ENCODE results near the gene SNAPC5. TPM values are rescaled to one million over a fixed set of nuclear protein-coding genes. Genes with fewer than 3 reads are reported as not detected.

SNAPC5 gene
- total RNA-seq, 1 donor from 2014 or later: 29.2 TPM

DNA sequence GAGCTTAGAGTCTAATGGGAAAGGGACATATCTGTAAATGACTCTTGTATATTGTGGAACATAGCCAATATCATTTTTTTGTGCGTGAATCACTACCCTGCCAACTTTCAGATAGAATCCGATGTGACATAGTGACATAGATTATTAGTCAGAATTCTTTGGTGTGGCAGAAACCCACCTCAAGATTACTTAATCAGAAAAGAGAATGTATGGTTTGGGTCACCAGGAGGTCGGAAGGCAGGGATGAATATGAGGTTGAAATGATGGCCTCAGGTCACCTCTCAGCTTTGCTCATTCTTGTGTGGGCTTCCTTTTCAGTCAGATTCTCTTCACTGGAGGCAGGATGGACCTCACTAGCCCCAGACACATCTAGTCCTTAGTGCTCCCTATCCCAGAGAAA is 41.4 kb downstream of the SNAPC5 start:
- DNase-seq (ENCODE audit: low spot score): no peak

- no peak for DNase-seq (ENCODE audit: low spot score)
Observed at GRCh38 chr15:66454143-66454542, 43.4 kb downstream of the SNAPC5 start.

DNA sequence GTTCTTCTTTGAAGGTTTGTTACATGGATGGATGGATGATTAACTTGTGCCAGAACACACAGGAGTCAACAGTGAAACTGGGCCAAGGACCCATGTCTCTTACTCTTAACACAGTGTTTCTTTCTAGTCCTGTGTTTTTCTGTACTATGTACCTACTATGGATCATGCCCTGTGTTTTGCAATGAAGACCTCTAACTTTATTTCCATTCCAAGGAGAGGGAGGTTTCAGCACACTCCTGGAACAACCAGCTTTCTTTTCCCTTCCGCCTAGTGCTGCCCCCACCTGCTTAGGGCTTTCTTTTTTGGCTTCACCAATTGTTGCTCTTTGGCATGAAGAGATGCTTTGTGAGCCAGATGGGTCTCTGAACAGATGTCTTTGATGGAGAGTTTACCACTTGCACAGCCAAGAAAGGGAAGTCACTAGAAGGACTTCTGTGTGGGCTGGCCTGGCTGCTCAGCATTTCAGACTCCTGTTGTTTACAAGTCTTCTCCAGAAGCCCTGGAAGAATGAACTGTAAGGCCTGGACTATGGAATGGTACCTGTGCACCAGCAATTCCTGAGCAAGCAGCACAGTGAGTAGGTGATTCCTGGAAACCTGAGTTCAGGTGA is 44.5 kb downstream of the SNAPC5 start:
- DNase-seq (ENCODE audit: low spot score): no peak

GRCh38 chr15:66452420-66452819 is 45.1 kb downstream of the SNAPC5 start:
- no peak for DNase-seq (ENCODE audit: low spot score)

Other genes starting within 250 kb of the SNAPC5 start
- gene MEGF11, start 244.0 kb downstream of the SNAPC5 start, total RNA-seq: not detected
- gene DIS3L, start 204.2 kb downstream of the SNAPC5 start, total RNA-seq: 30.9 TPM
- gene TIPIN, start 141.1 kb downstream of the SNAPC5 start, total RNA-seq: 10.6 TPM
- gene MAP2K1, start 110.8 kb downstream of the SNAPC5 start, total RNA-seq: 23.1 TPM
- 2,079 TPM for gene RPL4, start 7.1 kb upstream of the SNAPC5 start, total RNA-seq
- 9.0 TPM for gene ZWILCH, start 7.6 kb upstream of the SNAPC5 start, total RNA-seq
- gene LCTL, start 68.2 kb upstream of the SNAPC5 start, total RNA-seq: not detected
- gene SMAD6, start 204.5 kb upstream of the SNAPC5 start, total RNA-seq: 17.4 TPM